ENCODE data around the gene NFX1.

- TF ChIP-seq POLR2A (IDR thresholded peaks at IDR 0.05) (no peak), POLR2AphosphoS5 (IDR thresholded peaks at IDR 0.05) (no peak)
- TF ChIP-seq, protein P1, sequence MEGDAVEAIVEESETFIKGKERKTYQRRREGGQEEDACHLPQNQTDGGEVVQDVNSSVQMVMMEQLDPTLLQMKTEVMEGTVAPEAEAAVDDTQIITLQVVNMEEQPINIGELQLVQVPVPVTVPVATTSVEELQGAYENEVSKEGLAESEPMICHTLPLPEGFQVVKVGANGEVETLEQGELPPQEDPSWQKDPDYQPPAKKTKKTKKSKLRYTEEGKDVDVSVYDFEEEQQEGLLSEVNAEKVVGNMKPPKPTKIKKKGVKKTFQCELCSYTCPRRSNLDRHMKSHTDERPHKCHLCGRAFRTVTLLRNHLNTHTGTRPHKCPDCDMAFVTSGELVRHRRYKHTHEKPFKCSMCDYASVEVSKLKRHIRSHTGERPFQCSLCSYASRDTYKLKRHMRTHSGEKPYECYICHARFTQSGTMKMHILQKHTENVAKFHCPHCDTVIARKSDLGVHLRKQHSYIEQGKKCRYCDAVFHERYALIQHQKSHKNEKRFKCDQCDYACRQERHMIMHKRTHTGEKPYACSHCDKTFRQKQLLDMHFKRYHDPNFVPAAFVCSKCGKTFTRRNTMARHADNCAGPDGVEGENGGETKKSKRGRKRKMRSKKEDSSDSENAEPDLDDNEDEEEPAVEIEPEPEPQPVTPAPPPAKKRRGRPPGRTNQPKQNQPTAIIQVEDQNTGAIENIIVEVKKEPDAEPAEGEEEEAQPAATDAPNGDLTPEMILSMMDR (IDR thresholded peaks at IDR 0.05), result no peak
These were observed 41.7 kb upstream of the NFX1 start for GRCh38 chr9:33248606-33249005.

All from stomach (tissue), 4 donors.